ENCODE measurements around the gene IRX3.

DNA sequence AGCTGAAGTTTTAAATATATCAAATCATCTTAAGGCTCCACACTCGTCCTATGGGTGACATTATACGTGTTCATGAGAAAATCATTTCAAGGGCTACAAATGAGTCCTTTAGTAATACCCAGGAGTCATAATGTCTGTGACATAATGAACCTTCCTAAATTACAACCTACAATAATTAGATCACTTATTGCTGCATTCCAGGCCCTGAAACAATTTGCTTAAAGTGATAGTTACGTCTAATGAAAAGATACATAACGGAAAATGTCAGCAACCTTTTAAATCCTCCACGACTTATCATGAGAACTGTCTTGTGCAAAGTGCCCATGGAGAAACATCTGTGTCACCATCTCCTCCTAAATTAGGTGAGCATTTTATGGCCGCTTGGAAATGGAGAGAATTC, 43.4 kb downstream of the IRX3 start:
- TF ChIP-seq, protein P1, sequence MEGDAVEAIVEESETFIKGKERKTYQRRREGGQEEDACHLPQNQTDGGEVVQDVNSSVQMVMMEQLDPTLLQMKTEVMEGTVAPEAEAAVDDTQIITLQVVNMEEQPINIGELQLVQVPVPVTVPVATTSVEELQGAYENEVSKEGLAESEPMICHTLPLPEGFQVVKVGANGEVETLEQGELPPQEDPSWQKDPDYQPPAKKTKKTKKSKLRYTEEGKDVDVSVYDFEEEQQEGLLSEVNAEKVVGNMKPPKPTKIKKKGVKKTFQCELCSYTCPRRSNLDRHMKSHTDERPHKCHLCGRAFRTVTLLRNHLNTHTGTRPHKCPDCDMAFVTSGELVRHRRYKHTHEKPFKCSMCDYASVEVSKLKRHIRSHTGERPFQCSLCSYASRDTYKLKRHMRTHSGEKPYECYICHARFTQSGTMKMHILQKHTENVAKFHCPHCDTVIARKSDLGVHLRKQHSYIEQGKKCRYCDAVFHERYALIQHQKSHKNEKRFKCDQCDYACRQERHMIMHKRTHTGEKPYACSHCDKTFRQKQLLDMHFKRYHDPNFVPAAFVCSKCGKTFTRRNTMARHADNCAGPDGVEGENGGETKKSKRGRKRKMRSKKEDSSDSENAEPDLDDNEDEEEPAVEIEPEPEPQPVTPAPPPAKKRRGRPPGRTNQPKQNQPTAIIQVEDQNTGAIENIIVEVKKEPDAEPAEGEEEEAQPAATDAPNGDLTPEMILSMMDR (IDR thresholded peaks at IDR 0.05 in 8 of 11, conservative IDR thresholded peaks at IDR 0.05 in 3 of 11), result no peak
- TF ChIP-seq POLR2A (IDR thresholded peaks at IDR 0.05), result no peak

Data from spleen (tissue), 7 donors.